HUDEP-2 (cell line): ENCODE results near the gene ITSN2.

ENCODE experiments used
- DNase-seq, 76 experiments: peaks; one replicate each; lab custom pipeline; 2025; ENCODE audit not compliant: unreplicated experiment in 76 of 76; lab: John Stamatoyannopoulos, UW

ITSN2 gene

GRCh38 chr2:24273598-24273997 lies 86.7 kb downstream of the ITSN2 start:
- no peak for DNase-seq

DNA sequence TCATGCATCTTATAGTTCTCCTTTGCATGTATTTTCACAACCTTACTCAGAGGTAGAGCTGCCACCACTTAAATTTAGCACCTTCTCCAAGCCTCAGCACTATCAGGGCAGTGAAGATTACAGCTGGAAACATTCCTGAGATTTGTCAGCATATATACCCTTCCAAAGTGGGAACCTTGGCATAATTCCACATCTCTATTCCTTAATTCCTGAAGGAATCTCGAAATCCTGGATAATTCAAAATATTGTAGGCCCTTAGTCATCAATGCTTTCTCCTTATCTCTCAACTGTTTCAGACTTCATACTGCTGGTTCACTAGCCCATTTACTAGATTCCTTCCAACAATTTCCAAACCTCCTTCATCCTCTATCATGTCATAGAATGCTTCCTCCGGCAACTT lies 87.4 kb downstream of the ITSN2 start:
- DNase-seq: no peak

GRCh38 chr2:24272161-24272802 lies 88.1 kb downstream of the ITSN2 start:
- DNase-seq: no peak

GRCh38 chr2:24269265-24269664 lies 91.1 kb downstream of the ITSN2 start:
- no peak for DNase-seq

- no peak for DNase-seq
Observed at GRCh38 chr2:24265212-24265611, 95.1 kb downstream of the ITSN2 start.

GRCh38 chr2:24262421-24262970 lies 97.8 kb downstream of the ITSN2 start:
- no peak for DNase-seq

DNA sequence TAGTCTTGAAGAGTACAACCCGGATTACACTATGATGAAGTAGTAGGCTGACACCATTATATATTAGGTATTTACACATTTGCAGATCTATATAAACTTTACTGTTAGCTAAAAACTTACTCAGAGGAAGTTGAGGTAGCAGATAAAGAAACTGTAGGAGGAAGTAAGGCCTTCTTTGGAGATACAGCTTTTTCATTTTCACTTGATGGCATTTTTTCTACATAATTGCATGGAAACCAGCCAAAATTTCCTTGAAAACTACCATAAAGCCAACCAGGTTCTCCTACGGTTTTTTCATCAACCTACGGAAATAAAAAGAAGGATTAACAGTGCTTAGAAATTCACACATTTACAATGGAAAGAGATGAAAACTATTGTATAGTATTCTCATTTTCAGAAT lies 98.9 kb downstream of the ITSN2 start:
- DNase-seq: no peak

DNA sequence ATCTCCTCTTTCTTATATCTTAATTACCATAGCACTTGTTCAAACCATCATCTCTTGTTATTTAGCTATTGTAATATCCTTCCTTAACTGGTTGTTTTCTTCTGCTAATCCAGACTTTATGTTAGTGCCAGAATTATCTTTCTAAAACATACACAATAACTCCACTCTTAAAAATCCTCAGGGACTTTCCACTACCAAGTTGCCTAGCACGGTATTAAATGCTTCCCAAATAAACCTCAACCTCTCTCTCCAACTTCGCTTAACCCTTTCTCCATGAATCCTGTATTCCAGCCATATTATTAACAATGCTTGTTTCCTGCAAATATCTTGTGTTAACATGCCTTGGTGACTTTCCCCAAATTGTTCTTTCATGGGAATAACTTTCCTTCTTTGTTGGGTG lies 101.0 kb downstream of the ITSN2 start:
- DNase-seq: no peak

- no peak for DNase-seq
Observed at GRCh38 chr2:24258718-24259117, 101.6 kb downstream of the ITSN2 start.

DNA sequence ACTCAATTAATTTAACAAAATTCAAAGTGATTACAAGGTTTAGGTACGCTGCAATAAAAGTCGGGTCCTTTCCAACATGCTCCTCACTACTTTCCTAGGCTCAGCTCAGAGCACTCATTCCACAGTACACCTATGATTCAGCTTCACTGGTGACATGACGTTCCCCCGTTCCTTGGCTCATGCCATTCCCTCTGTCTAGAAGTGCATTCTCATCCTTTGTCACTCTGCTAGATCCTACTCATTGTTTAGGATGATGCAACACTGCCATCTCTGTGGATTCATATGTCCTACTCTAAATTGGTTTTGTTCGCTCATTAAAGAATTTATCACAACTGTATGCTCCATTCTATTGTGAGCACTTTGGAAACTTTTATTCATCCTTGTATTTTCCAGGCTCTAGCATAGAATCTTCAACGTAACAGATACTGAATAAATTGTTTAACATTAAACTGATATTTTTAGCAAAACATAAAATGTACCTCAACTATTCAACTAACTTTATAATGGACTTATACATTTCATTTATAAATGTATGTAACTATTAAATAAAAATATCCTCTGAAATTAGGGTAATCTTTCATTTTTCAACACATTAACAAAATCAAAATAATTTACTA lies 106.9 kb downstream of the ITSN2 start:
- no peak for DNase-seq

DNA sequence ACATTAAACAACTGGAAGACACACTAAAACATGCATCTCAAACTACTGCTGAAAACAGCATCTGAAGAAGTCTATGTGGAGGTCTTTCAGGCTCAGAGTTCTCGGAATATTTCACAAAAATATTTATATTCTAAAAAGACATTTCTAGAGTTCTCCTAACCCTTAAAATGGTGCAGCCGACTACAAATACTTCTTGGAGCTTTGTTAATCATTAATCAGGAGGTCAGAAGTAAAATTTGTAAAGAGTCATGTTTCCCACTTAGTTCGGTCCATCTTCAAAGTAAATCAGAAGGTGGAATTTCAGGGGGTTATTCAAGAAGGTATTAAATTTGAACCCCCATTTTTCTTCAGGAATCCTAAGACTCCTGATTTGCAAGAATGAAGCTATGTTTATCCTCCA lies 112.7 kb downstream of the ITSN2 start:
- DNase-seq: no peak

DNA sequence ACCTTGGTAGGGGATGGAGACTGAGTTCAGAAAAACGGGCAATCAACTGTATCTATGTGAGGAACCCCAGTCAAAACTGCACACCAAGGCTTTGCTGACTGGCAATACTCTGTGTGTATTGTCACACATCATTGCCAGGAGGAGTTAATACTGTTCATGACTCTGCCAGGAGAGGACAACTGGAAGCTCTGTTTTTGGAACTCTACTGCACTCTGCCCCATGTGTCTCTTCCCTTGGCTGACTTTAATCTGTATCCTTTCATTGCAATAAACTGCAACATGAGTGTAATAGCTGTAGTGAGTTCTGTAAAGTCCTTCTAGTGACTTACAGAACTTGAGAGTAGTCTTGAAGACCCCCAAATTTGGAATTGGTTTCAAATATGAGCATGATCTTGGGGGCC lies 113.2 kb downstream of the ITSN2 start:
- no peak for DNase-seq

GRCh38 chr2:24245986-24246776 lies 114.2 kb downstream of the ITSN2 start:
- no peak for DNase-seq

DNA sequence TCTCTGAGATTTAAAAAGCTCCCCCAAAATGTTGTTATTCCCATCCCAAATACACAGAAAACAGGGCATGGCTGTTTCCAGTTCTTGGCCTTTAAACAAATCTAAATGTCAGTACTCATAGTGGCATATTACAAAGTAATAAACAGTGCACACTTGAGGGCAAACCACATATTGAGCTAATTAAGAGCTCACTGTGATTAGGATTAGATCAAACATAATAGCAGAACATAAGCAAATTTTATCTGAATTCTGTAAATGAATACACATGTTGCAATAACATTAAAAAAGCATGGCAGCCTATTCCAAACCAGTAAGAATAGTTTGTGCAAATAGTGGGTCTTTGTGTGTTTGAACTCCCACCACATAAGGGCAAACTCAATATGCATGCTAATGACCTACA lies 118.8 kb downstream of the ITSN2 start:
- DNase-seq: no peak

GRCh38 chr2:24239553-24239952 lies 120.8 kb downstream of the ITSN2 start:
- DNase-seq: no peak

- DNase-seq: no peak
Observed at GRCh38 chr2:24238158-24238557, 122.2 kb downstream of the ITSN2 start.

- peak in 1 of 76 experiments; percentile 6 for DNase-seq
Observed at GRCh38 chr2:24237313-24237712, 123.0 kb downstream of the ITSN2 start.

DNA sequence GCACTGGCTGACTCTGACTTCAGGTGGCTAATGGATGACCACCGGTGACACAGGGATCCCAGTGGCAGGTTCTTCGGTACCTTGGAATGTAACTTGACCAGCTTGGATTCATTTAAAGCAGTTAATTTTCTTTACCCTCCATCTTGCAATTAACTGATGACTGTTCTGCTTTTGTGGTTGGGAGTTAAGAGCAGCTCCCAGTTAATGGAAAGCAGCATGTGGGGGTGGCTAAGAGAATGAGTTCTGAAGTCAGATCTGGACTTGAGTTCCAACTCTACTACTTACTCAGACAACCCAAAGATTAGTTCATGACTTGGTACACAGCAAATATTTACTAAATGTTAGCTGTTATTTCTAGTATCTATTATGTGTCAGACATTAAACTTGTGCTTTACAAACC lies 127.0 kb downstream of the ITSN2 start:
- no peak for DNase-seq

DNA sequence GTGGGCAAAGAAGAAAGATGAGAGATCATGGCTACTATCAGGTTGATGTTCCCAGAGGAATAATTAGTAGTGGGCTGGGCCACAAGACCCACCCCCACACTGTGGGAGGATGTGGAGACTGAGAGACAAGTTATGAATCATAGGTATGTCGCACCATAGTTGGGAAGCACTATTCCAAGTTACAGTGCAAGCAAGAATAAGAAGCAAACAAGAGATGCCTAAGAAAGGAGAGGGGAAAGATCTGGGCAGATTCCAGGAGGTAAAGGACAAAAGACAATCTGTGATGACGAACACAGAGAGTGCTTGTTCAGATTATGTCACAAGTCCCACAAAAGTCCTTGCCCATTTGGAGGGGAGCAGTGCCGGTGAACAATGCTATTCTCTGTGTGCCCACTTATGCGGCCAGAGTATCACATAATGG lies 128.9 kb downstream of the ITSN2 start:
- DNase-seq: no peak

GRCh38 chr2:24228470-24228869 lies 131.9 kb downstream of the ITSN2 start:
- DNase-seq: peak in 1 of 76 experiments; percentile 5

DNA sequence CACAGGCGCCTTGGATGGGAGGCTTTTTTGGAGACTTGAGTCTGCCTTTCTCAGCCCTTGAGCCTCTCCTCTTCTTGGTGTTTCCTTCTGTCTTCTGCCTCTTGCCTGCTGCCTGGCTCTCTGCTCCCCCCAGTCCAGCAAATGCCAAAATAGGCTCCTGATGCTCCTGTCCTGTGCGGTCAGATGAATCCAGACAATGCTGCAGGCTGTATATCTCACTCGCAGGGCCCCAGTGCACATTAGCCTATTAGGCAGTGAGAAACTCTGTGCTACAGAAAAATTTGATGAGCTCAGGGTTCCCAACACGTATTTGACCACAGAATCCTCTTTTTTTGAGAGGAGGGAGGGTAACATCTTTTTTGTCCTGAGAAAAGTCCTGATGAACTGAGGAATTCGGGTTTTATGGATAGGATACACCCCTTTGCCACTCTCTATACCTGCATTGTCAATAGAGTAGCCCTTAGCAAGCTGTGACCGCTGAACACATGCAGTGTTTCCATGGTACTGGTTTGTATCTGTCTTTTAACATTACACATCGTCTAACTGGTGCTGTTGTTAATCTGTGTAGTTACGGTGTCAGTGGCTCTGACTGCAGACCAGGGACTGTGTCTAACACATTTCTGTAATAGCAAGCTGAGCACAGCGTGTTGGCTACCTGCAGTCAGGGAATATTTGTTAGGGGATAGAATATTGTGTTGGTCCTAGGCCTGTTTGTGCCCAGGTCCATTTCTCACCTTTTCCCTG lies 134.7 kb downstream of the ITSN2 start:
- DNase-seq: no peak
